DND-41 (cell line): Measurements from ENCODE around the gene SS18.

ENCODE experiments used
- ATAC-seq: fragments of 200-7000 bp; cut with Tn5 transposase; 3 replicates; pipeline ENCODE4 v1.9.1; 2021; ENCODE audit warnings: low read depth; ENCODE audit not compliant: insufficient read depth
- DNase-seq: peaks from one replicate; pipeline ENCODE4 v3.0.0-alpha.2; 2020
- H2AFZ ChIP-seq: 2 replicates; pipeline ENCODE4 v1.6.0; 2012; ENCODE audit warnings: low read depth, low read length
- H3K27ac ChIP-seq: 2 replicates; pipeline ENCODE4 v1.5.1; 2012; ENCODE audit warnings: low read length, inconsistent platforms
- H3K27me3 ChIP-seq: fragments of 200-600 bp; sonication (generic); 2 replicates; pipeline ENCODE4 v1.6.0; 2012; ENCODE audit warnings: low read length, mild to moderate bottlenecking, inconsistent platforms; ENCODE audit not compliant: insufficient read depth, poor library complexity
- H3K36me3 ChIP-seq: 2 replicates; pipeline ENCODE4 v1.5.1; 2012; ENCODE audit warnings: low read length, inconsistent platforms; ENCODE audit not compliant: insufficient read depth
- H3K4me1 ChIP-seq: 2 replicates; pipeline ENCODE4 v1.5.1; 2012; ENCODE audit warnings: mild to moderate bottlenecking, low read length; ENCODE audit not compliant: insufficient read depth
- H3K4me2 ChIP-seq: 2 replicates; pipeline ENCODE4 v1.6.0; 2012; ENCODE audit warnings: mild to moderate bottlenecking, moderate library complexity, low read length, inconsistent platforms; ENCODE audit not compliant: insufficient read depth
- H3K4me3 ChIP-seq, 2 experiments: fragments of 200-600 bp in 1 of 2; shearing (Covaris generic) in 1 of 2; 2 replicates each; pipeline ENCODE4 v1.5.1; 2012 to 2016; ENCODE audit warnings: inconsistent platforms in 2 of 2, low read length in 2 of 2, mild to moderate bottlenecking in 2 of 2, low read depth in 1 of 2, moderate library complexity in 1 of 2
- H3K79me2 ChIP-seq: 2 replicates; pipeline ENCODE4 v1.6.0; 2012; ENCODE audit warnings: low read length, inconsistent platforms; ENCODE audit not compliant: insufficient read depth
- H3K9ac ChIP-seq: 2 replicates; pipeline ENCODE4 v1.6.0; 2012; ENCODE audit warnings: low read depth, mild to moderate bottlenecking, inconsistent platforms, low read length, moderate library complexity
- H3K9me3 ChIP-seq: 2 replicates; pipeline ENCODE4 v1.5.1; 2012; ENCODE audit warnings: low read length, moderate library complexity, mild to moderate bottlenecking, inconsistent platforms; ENCODE audit not compliant: insufficient read depth, severe bottlenecking
- H4K20me1 ChIP-seq: 2 replicates; pipeline ENCODE4 v1.6.0; 2012; ENCODE audit warnings: low read length; ENCODE audit not compliant: insufficient read depth
- CTCF ChIP-seq: IDR thresholded peaks from 2 replicates; pipeline ENCODE4 v1.5.1; 2012; ENCODE audit warnings: borderline replicate concordance, low read length, moderate library complexity, mild to moderate bottlenecking; ENCODE audit not compliant: poor library complexity, severe bottlenecking; ENCODE audit errors: extremely low read depth
- EZH2 ChIP-seq: IDR thresholded peaks from 3 replicates; pipeline ENCODE4 v1.6.1; 2012; ENCODE audit warnings: borderline replicate concordance, low read depth, mild to moderate bottlenecking, moderate library complexity, low read length, inconsistent platforms; ENCODE audit not compliant: severe bottlenecking

SS18 gene

GRCh38 chr18:26071020-26071419 is 19.4 kb downstream of the SS18 start:
- H3K9ac ChIP-seq = no peak overlapping the region
- H3K27ac ChIP-seq = no peak overlapping the region
- DNase-seq = no peak
- TF ChIP-seq CTCF (no peak), EZH2 (no peak)
- H3K4me3 ChIP-seq = no peak overlapping the region
- peaks cover 86% of the 10 kb centered on the region for H3K36me3 ChIP-seq
- no peak for ATAC-seq
- H4K20me1 ChIP-seq = no peaks in the 10 kb centered on the region
- H3K9me3 ChIP-seq = peaks cover 10% of the 10 kb centered on the region
- peaks cover 45% of the 10 kb centered on the region for H3K79me2 ChIP-seq
- H2AFZ ChIP-seq = no peak overlapping the region
- no peak overlapping the region for H3K4me2 ChIP-seq
- H3K27me3 ChIP-seq = no peaks in the 10 kb centered on the region
- H3K4me1 ChIP-seq = no peaks in the 10 kb centered on the region

- H3K79me2 ChIP-seq = peaks cover 43% of the 10 kb centered on the region
Measured at GRCh38 chr18:26059357-26059756, 31.1 kb downstream of the SS18 start.

GRCh38 chr18:26057344-26057773 is 33.1 kb downstream of the SS18 start:
- Histone ChIP-seq H2AFZ (no peak overlapping the region), H4K20me1 (no peaks in the 10 kb centered on the region; the same call in none of the 2 replicates), H3K9me3 (no peaks in the 10 kb centered on the region), H3K36me3 (peaks cover 59% of the 10 kb centered on the region), H3K4me3 (no peak overlapping the region), H3K9ac (no peak overlapping the region), H3K27ac (no peak overlapping the region), H3K4me2 (no peak overlapping the region), H3K27me3 (no peaks in the 10 kb centered on the region), H3K79me2 (peaks cover 36% of the 10 kb centered on the region), H3K4me1 (no peaks in the 10 kb centered on the region)
- no peak for ATAC-seq
- no peak for TF ChIP-seq CTCF
- TF ChIP-seq EZH2 = no peak
- DNase-seq = no peak

More at GRCh38 chr18:26059357-26059756, 31.1 kb downstream of the SS18 start:
- DNase-seq (no peak), ATAC-seq (no peak)
- TF ChIP-seq CTCF (no peak), EZH2 (no peak)
- H3K9ac ChIP-seq = no peak overlapping the region
- no peak overlapping the region for H3K4me3 ChIP-seq
- H3K4me2 ChIP-seq = no peak overlapping the region
- no peaks in the 10 kb centered on the region for H3K9me3 ChIP-seq
- H4K20me1 ChIP-seq = no peaks in the 10 kb centered on the region; the same call in none of the 2 replicates
- H3K27me3 ChIP-seq = no peaks in the 10 kb centered on the region
- H3K4me1 ChIP-seq = no peaks in the 10 kb centered on the region
- H3K36me3 ChIP-seq = peaks cover 43% of the 10 kb centered on the region
- H2AFZ ChIP-seq = no peak overlapping the region
- no peak overlapping the region for H3K27ac ChIP-seq

- ATAC-seq (no peak), DNase-seq (no peak)
- no peak overlapping the region for H3K4me2 ChIP-seq
- H3K9ac ChIP-seq = no peak overlapping the region
- H3K4me3 ChIP-seq = no peak overlapping the region
- H3K9me3 ChIP-seq = no peaks in the 10 kb centered on the region
- no peak for TF ChIP-seq EZH2
- no peak overlapping the region for H2AFZ ChIP-seq
- no peak overlapping the region for H3K27ac ChIP-seq
- H3K36me3 ChIP-seq = peaks cover 68% of the 10 kb centered on the region
- H3K27me3 ChIP-seq = no peaks in the 10 kb centered on the region
- H3K4me1 ChIP-seq = no peaks in the 10 kb centered on the region
- H3K79me2 ChIP-seq = peaks cover 31% of the 10 kb centered on the region
- H4K20me1 ChIP-seq = no peaks in the 10 kb centered on the region; the same call in none of the 2 replicates
Measured at GRCh38 chr18:26056291-26056690, 34.1 kb downstream of the SS18 start.
